GM13976 (cell line): ENCODE results near the gene RAD9A.

Experiments used
- DNase-seq: peaks from one replicate; pipeline ENCODE4 v3.0.0; 2012; ENCODE audit warnings: low spot score
- CTCF ChIP-seq: IDR thresholded peaks from 2 replicates; pipeline ENCODE4 v1.5.1; 2012; ENCODE audit warnings: borderline replicate concordance, mild to moderate bottlenecking; ENCODE audit not compliant: insufficient read depth; ENCODE audit errors: extremely low read depth, missing control alignments, control extremely low read depth
- in situ Hi-C: fragments of 300-500 bp; cut with MboI; formaldehyde crosslinking; loops from one replicate; pipeline ENCODE4 v1.12.0; 2022; ENCODE audit warnings: low sequenced_read_pairs, mixed read lengths, inconsistent platforms; ENCODE audit not compliant: unreplicated experiment

RAD9A gene

GRCh38 chr11:67409781-67410368 is 18.1 kb downstream of the RAD9A start:
- no peak for DNase-seq
- in situ Hi-C loops: no loop called here
- TF ChIP-seq CTCF: no peak

GRCh38 chr11:67410369-67410831 is 18.6 kb downstream of the RAD9A start:
- DNase-seq: no peak
- in situ Hi-C loops: no loop called here
- TF ChIP-seq CTCF: no peak

DNA sequence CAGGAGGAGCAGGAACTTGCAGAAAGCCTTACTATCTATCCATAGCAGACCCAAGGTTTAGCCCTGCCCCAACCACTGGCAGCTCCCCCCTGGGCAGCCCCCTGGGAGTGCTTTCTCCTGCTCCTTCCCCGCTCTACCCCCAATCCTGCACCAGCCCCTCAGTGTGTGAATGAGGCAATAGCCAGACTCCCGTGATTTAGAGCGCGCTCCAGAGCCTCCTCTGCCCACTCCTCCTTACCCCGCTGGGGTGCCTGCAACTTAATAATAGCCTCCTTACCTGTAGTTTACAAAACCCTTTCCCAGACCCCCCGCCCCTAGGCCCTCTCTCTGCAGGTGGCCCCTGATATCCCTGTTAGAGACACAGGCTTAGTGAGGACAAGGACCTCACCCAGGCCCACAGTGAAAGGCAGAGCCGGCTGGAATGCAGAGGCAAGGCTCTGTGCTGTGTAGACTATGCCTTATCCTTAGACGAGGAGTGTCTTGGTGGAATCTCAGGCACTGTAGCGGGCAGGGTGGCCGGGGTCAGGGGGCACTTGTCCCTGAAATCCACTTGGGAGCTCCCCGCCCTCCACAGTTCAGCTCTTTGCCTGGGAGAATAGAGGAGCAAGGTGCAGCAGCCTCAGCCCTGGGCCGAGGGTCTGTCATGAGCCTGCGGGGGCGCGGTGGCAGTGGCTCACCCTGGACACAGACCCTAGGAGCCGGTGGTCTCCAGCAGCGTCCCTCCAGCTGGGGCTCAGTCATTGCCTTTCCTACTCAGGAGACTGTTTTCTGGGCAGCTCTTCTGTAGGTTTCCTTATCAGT is 19.4 kb downstream of the RAD9A start:
- in situ Hi-C loops: no loop called here
- DNase-seq: no peak
- TF ChIP-seq CTCF: no peak

DNA sequence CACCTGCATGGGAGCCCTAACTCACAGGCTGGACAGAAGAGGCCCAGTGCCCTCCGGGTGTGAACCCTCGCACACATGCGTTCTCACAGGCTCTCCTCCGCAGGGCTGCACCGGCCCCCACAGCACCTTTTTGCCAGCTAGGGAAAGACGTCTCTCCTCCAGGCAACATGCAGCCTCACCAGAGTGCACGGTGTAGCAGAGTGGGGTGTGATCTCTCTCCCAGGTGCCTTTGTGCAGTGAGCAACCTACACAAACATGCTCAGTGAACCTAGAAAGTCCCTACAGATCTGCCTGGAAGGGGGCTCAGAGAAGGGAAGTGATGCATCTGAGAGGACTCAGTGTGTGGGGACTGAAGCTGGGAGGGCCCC is 20.0 kb downstream of the RAD9A start:
- in situ Hi-C loops: no loop called here
- no peak for TF ChIP-seq CTCF
- no peak for DNase-seq

DNA sequence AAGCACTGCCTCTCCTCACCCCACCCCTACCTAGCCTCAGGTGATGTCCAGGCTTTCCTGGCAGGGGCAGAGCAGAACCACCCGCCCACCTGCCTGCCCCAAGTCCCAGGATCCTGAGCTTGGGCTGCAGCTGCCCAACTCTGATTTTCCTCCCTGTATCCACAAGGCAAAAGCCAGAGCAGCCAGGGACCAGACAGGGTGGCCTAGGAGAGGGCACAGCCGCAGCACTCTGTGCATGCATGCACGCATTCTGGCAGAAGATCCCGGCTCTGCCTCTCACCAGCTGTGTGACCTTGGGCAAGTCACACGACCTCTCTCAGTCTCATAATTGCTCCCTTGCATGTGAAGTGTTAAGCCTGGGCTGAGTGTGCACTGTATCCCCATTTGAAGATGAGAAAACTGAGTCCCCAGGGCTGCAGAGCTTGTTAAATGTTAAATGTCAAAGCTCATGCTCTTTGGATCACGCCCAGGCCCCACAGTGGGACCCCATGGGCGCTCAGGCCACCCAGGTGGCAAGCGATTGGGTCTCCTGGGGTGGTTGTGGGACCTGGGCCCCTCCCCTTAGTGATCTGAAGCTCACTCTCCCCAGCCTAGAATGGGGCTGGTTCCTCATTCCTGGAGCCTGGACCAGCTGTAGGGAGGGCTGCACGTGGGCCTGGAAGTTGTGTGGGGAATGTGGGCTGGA is 20.9 kb downstream of the RAD9A start:
- no peak for TF ChIP-seq CTCF
- DNase-seq: no peak
- in situ Hi-C loops: no loop called here

- in situ Hi-C loops: no loop called here
These were observed 21.6 kb downstream of the RAD9A start for GRCh38 chr11:67413266-67413849.

More at GRCh38 chr11:67413266-67413849, 21.6 kb downstream of the RAD9A start:
- TF ChIP-seq CTCF: no peak
- no peak for DNase-seq
